T-helper 22 cell (primary cell): ENCODE measurements around the gene ALPP.
"Not testable (repeated sequence)": the region's sequence is repeated elsewhere in the genome, so short reads cannot be mapped to it uniquely, and the experiment has no call there.

ENCODE experiments used
- DNase-seq: peaks from one replicate; pipeline ENCODE4 v3.0.0-alpha.2; 2020; ENCODE audit warnings: low read depth

ALPP gene

GRCh38 chr2:232422051-232422450 lies 43.5 kb downstream of the ALPP start:
- DNase-seq: no peak

- DNase-seq: not testable (repeated sequence)
These were observed 44.4 kb downstream of the ALPP start for GRCh38 chr2:232422996-232423395.

- DNase-seq: not testable (repeated sequence)
These were observed 44.9 kb downstream of the ALPP start for GRCh38 chr2:232423407-232423806.

- DNase-seq: no peak
These were observed 53.4 kb downstream of the ALPP start for GRCh38 chr2:232431705-232432590.
